Skeletal muscle tissue (tissue), 4 donors: ENCODE data around the gene BTBD18. TPM values are rescaled to one million over a fixed set of nuclear protein-coding genes. Genes with fewer than 3 reads are reported as not detected.

Experiments
- H3K27ac ChIP-seq: one replicate; pipeline ENCODE4 v1.7.0; 2013; ENCODE audit warnings: mild to moderate bottlenecking, low read depth, low read length, inconsistent platforms
- H3K27me3 ChIP-seq, 3 donors: one replicate each; pipeline ENCODE4 v1.7.0; 2013; ENCODE audit warnings: low read length in 3 of 3; ENCODE audit not compliant: control insufficient read depth in 3 of 3, insufficient read depth in 3 of 3
- H3K36me3 ChIP-seq, 3 donors: one replicate each; pipeline ENCODE4 v1.7.0; 2013; ENCODE audit warnings: low read length in 3 of 3; ENCODE audit not compliant: control insufficient read depth in 3 of 3, insufficient read depth in 3 of 3
- H3K4me1 ChIP-seq, 3 donors: one replicate each; pipeline ENCODE4 v1.7.0; 2013; ENCODE audit warnings: low read length in 3 of 3, mild to moderate bottlenecking in 3 of 3; ENCODE audit not compliant: control insufficient read depth in 3 of 3, insufficient read depth in 3 of 3
- H3K4me3 ChIP-seq, 3 donors: one replicate each; pipeline ENCODE4 v1.7.0; 2013; ENCODE audit warnings: low read length in 3 of 3
- H3K9ac ChIP-seq, 3 donors: one replicate each; pipeline ENCODE4 v1.7.0; 2013; ENCODE audit warnings: low read length in 3 of 3, mild to moderate bottlenecking in 3 of 3, moderate library complexity in 2 of 3, low read depth in 1 of 3
- H3K9me3 ChIP-seq, 3 donors: one replicate each; pipeline ENCODE4 v1.7.0; 2013; ENCODE audit warnings: low read length in 3 of 3; ENCODE audit not compliant: control insufficient read depth in 3 of 3
- total RNA-seq: library from RNA; depleted of rRNA; stranded (reverse); fragments of >200 nt; gene quantifications from one replicate; pipeline ENCODE4 v1.2.3, GENCODE V29; 2014
- donor health status: Osteomylitis.

Gene BTBD18
- total RNA-seq, 1 donor from 2014 or later: not detected

- Histone ChIP-seq H3K9me3 (no peaks in the 10 kb centered on the region), H3K36me3 (peaks cover 0 to 2% (median 0%) of the 10 kb centered on the region in 3 donors), H3K27me3 (no peaks in the 10 kb centered on the region), H3K9ac (peak overlapping the region; percentile 16 to 52 (median 34)), H3K4me3 (peak overlapping the region in 2 of 3 donors; percentile 20 to 57), H3K27ac (peak overlapping the region; percentile 84), H3K4me1 (peaks cover 57 to 75% (median 61%) of the 10 kb centered on the region in 3 donors)
Observed at GRCh38 chr11:57776031-57776521, 24.5 kb upstream of the BTBD18 start.

- H3K9ac ChIP-seq: peak overlapping the region in 1 of 3 donors; percentile 34
- no peaks in the 10 kb centered on the region for H3K36me3 ChIP-seq
- H3K4me3 ChIP-seq: peak overlapping the region in 1 of 3 donors; percentile 57
- H3K27ac ChIP-seq: peak overlapping the region; percentile 84
- peaks cover 51 to 69% (median 58%) of the 10 kb centered on the region in 3 donors for H3K4me1 ChIP-seq
- no peaks in the 10 kb centered on the region for H3K27me3 ChIP-seq
- H3K9me3 ChIP-seq: no peaks in the 10 kb centered on the region
Observed at GRCh38 chr11:57775491-57775890, 23.9 kb upstream of the BTBD18 start.

GRCh38 chr11:57773026-57773598 is 21.5 kb upstream of the BTBD18 start:
- H3K27me3 ChIP-seq: no peaks in the 10 kb centered on the region
- H3K4me1 ChIP-seq: peaks cover 27 to 49% (median 36%) of the 10 kb centered on the region in 3 donors
- H3K9me3 ChIP-seq: no peaks in the 10 kb centered on the region
- no peak overlapping the region for H3K9ac ChIP-seq
- H3K27ac ChIP-seq: no peak overlapping the region
- H3K36me3 ChIP-seq: no peaks in the 10 kb centered on the region
- no peak overlapping the region for H3K4me3 ChIP-seq

GRCh38 chr11:57772562-57772961 is 20.9 kb upstream of the BTBD18 start:
- no peak overlapping the region for H3K27ac ChIP-seq
- H3K9me3 ChIP-seq: no peaks in the 10 kb centered on the region
- H3K36me3 ChIP-seq: no peaks in the 10 kb centered on the region
- H3K4me3 ChIP-seq: no peak overlapping the region
- no peaks in the 10 kb centered on the region for H3K27me3 ChIP-seq
- no peak overlapping the region for H3K9ac ChIP-seq
- peaks cover 21 to 44% (median 31%) of the 10 kb centered on the region in 3 donors for H3K4me1 ChIP-seq

- Histone ChIP-seq H3K27ac (no peak overlapping the region), H3K9me3 (no peaks in the 10 kb centered on the region), H3K4me1 (peaks cover 12 to 32% (median 20%) of the 10 kb centered on the region in 3 donors)
Observed at GRCh38 chr11:57771365-57771764, 19.7 kb upstream of the BTBD18 start.

GRCh38 chr11:57770793-57771192 is 19.2 kb upstream of the BTBD18 start:
- Histone ChIP-seq H3K4me3 (no peak overlapping the region), H3K9ac (no peak overlapping the region), H3K27me3 (no peaks in the 10 kb centered on the region), H3K27ac (no peak overlapping the region), H3K4me1 (peaks cover 8 to 27% (median 14%) of the 10 kb centered on the region in 3 donors), H3K9me3 (no peaks in the 10 kb centered on the region), H3K36me3 (no peaks in the 10 kb centered on the region)

More at GRCh38 chr11:57771365-57771764, 19.7 kb upstream of the BTBD18 start:
- no peaks in the 10 kb centered on the region for H3K36me3 ChIP-seq
- no peaks in the 10 kb centered on the region for H3K27me3 ChIP-seq
- H3K4me3 ChIP-seq: no peak overlapping the region
- H3K9ac ChIP-seq: no peak overlapping the region

GRCh38 chr11:57764972-57765371 is 13.4 kb upstream of the BTBD18 start:
- peak overlapping the region; percentile 1 to 83 (median 73) for H3K4me3 ChIP-seq
- H3K36me3 ChIP-seq: no peaks in the 10 kb centered on the region
- H3K4me1 ChIP-seq: peaks cover 11 to 29% (median 20%) of the 10 kb centered on the region in 3 donors
- no peaks in the 10 kb centered on the region for H3K9me3 ChIP-seq
- H3K9ac ChIP-seq: peak overlapping the region; percentile 14 to 63 (median 46)
- no peaks in the 10 kb centered on the region for H3K27me3 ChIP-seq
- H3K27ac ChIP-seq: no peak overlapping the region

- Histone ChIP-seq H3K36me3 (no peaks in the 10 kb centered on the region), H3K4me1 (peaks cover 11 to 29% (median 20%) of the 10 kb centered on the region in 3 donors), H3K9ac (peak overlapping the region; percentile 14 to 63 (median 46)), H3K27ac (peak overlapping the region; percentile 6), H3K4me3 (peak overlapping the region; percentile 0 to 83 (median 73)), H3K27me3 (no peaks in the 10 kb centered on the region), H3K9me3 (no peaks in the 10 kb centered on the region)
Observed at GRCh38 chr11:57764566-57764965, 12.9 kb upstream of the BTBD18 start.

- H3K27me3 ChIP-seq: no peaks in the 10 kb centered on the region
- H3K9ac ChIP-seq: peak overlapping the region; percentile 46 to 97 (median 86)
- H3K4me3 ChIP-seq: peak overlapping the region; percentile 73 to 83 (median 77)
- H3K4me1 ChIP-seq: peaks cover 11 to 25% (median 20%) of the 10 kb centered on the region in 3 donors
- no peaks in the 10 kb centered on the region for H3K9me3 ChIP-seq
- H3K36me3 ChIP-seq: no peaks in the 10 kb centered on the region
- H3K27ac ChIP-seq: peak overlapping the region; percentile 94
Observed at GRCh38 chr11:57764021-57764420, 12.4 kb upstream of the BTBD18 start.

- Histone ChIP-seq H3K9me3 (no peaks in the 10 kb centered on the region), H3K4me1 (peaks cover 11 to 25% (median 20%) of the 10 kb centered on the region in 3 donors), H3K27ac (peak overlapping the region; percentile 94), H3K9ac (peak overlapping the region; percentile 86 to 97 (median 89)), H3K27me3 (no peaks in the 10 kb centered on the region), H3K36me3 (no peaks in the 10 kb centered on the region), H3K4me3 (peak overlapping the region; percentile 73 to 83 (median 77))
Observed at GRCh38 chr11:57763568-57763967, 11.9 kb upstream of the BTBD18 start.
